Pancreas (tissue), 10 donors: ENCODE measurements around the gene TAOK3. TPM values are rescaled to one million over a fixed set of nuclear protein-coding genes. Genes with fewer than 3 reads are reported as not detected.
"Not testable (repeated sequence)": the region's sequence is repeated elsewhere in the genome, so short reads cannot be mapped to it uniquely, and the experiment has no call there.

Experiments used
- ATAC-seq, 4 donors: fragments of 200-7000 bp; cut with Tn5 transposase; one replicate each; pipeline versions ENCODE4 v1.8.0 to v1.9.1; 2020; ENCODE audit warnings: mild to moderate bottlenecking in 4 of 4, moderate library complexity in 4 of 4
- DNase-seq, 6 donors: peaks; one replicate each; pipeline ENCODE4 v3.0.0-alpha.2; 2020
- FAIRE-seq: peaks from 2 replicates; lab custom pipeline; 2012; peaks lifted over from hg19 to GRCh38; lab: Jason Lieb, UNC
- H3K27ac ChIP-seq, 4 donors: fragments of 200-600 bp; sonication (generic); 1 replicate in 3 of 4; 2 replicates in 1 of 4; pipeline versions ENCODE4 v1.5.0 to v1.8.0; 2020
- H3K27me3 ChIP-seq, 4 donors: fragments of 200-600 bp; one replicate each; pipeline ENCODE4 v1.8.0; 2021
- H3K36me3 ChIP-seq, 3 donors: fragments of 200-600 bp; sonication (generic) in 1 of 3; one replicate each; pipeline versions ENCODE4 v1.5.0 to v1.8.0; 2020 to 2021
- H3K4me1 ChIP-seq, 3 donors: fragments of 200-600 bp; one replicate each; pipeline ENCODE4 v1.8.0; 2021
- H3K4me3 ChIP-seq, 4 donors: fragments of 200-600 bp; sonication (generic) in 2 of 4; one replicate each; pipeline versions ENCODE4 v1.5.0 to v1.8.0; 2020 to 2021
- H3K9me3 ChIP-seq, 4 donors: fragments of 200-600 bp; one replicate each; pipeline ENCODE4 v1.8.0; 2021
- CTCF ChIP-seq, 4 donors: fragments of 200-600 bp; sonication (generic) in 3 of 4; IDR thresholded peaks; one replicate each; pipeline versions ENCODE4 v1.5.0 to v1.8.0; 2021; ENCODE audit warnings: antibody characterized with exemption in 4 of 4
- WGBS, 2 donors: extraction: QIAGEN DNeasy Blood & Tissue Kit; methylation state at CpG; one replicate each; pipeline ENCODE4 v1.1.7; 2013; 5-methylcytosine and 5-hydroxymethylcytosine counted together
- intact Hi-C, 3 donors: fragments of 100-400 bp; cut with DNase I; formaldehyde crosslinking; loops; one replicate each; pipeline versions ENCODE4 v1.11.1 to v1.14.2; 2022
- polyA plus RNA-seq, 2 donors: library from polyadenylated mRNA; stranded (reverse); fragments of 200-250 nt; gene quantifications; one replicate each; pipeline ENCODE4 v1.2.3, GENCODE V29; 2013
- total RNA-seq, 6 donors: library from RNA; stranded (reverse); fragmentation: NEBNext Ultra II Directional in 4 of 6; extraction: Animal tissue kit (Norgen Biotek cat#: 25700) in 4 of 6; gene quantifications; one replicate each; pipeline versions ENCODE4 v1.2.1 to v1.2.4, GENCODE V29; 2021 to 2023
- donor health status: healthy with polysubstance abuse.
- donor health status: DM: no; HTN: no; CAD: no; lungs with moderate emphysema.
- donor health status: DM: no; HTN: no; CAD: no.
- donor health status: control.
- donor health status: control.
- donor health status: Bipolar disorder and iron deficiency.
- donor health status: DM: yes; HTN: yes; CAD: no.
- donor health status: DM: no; HTN: no; CAD: no.
- donor health status: DM: no; HTN: no; CAD: no.
- donor health status: DM: yes; HTN: yes; CAD: no.

The TAOK3 gene
- total and polyA plus RNA-seq, 8 donors = 7.9 to 21.0 (median 11.4) TPM

GRCh38 chr12:118249547-118249946, 123.2 kb downstream of the TAOK3 start:
- no peaks in the 10 kb centered on the region for H3K4me1 ChIP-seq
- DNase-seq (no peak), FAIRE-seq (no peak), ATAC-seq (no peak)
- H3K4me3 ChIP-seq = no peak overlapping the region
- H3K27ac ChIP-seq = no peak overlapping the region
- H3K36me3 ChIP-seq = no peaks in the 10 kb centered on the region
- 86 to 90% methylated on average over 1 of the region's 1 CpG for WGBS, 2 donors
- TF ChIP-seq CTCF (IDR thresholded peaks at IDR 0.05) = no peak
- H3K9me3 ChIP-seq = no peaks in the 10 kb centered on the region
- H3K27me3 ChIP-seq = no peaks in the 10 kb centered on the region
- intact Hi-C loops = no loop called here

GRCh38 chr12:118245886-118246285, 126.8 kb downstream of the TAOK3 start:
- FAIRE-seq, H3K27ac ChIP-seq, H3K4me1 ChIP-seq, H3K36me3 ChIP-seq, ATAC-seq, intact Hi-C loops, H3K9me3 ChIP-seq, H3K4me3 ChIP-seq, H3K27me3 ChIP-seq, DNase-seq: not testable (repeated sequence)
- 97 to 98% methylated on average over 14 to 17 of the region's 26 CpGs for WGBS, 2 donors

- Histone ChIP-seq H3K27me3 (no peaks in the 10 kb centered on the region), H3K36me3 (no peaks in the 10 kb centered on the region), H3K27ac (no peak overlapping the region), H3K4me3 (no peak overlapping the region), H3K4me1 (peaks cover 0 to 3% (median 0%) of the 10 kb centered on the region in 3 donors), H3K9me3 (no peaks in the 10 kb centered on the region)
- no peak for TF ChIP-seq CTCF (IDR thresholded peaks at IDR 0.05)
- DNase-seq = no peak
- no peak for FAIRE-seq
- no peak for ATAC-seq
- 85 to 97% methylated on average over 2 of the region's 2 CpGs for WGBS, 2 donors
- intact Hi-C loops = no loop called here
Measured at GRCh38 chr12:118238888-118239287, 133.8 kb downstream of the TAOK3 start.

GRCh38 chr12:118237908-118238307, 134.8 kb downstream of the TAOK3 start:
- DNase-seq (no peak), FAIRE-seq (no peak), ATAC-seq (peak in 2 of 4 donors; percentile 37 to 41)
- TF ChIP-seq CTCF (IDR thresholded peaks at IDR 0.05) = no peak
- no peaks in the 10 kb centered on the region for H3K36me3 ChIP-seq
- H3K9me3 ChIP-seq = no peaks in the 10 kb centered on the region
- intact Hi-C loops = no loop called here
- no peaks in the 10 kb centered on the region for H3K27me3 ChIP-seq
- H3K27ac ChIP-seq = no peak overlapping the region
- H3K4me3 ChIP-seq = no peak overlapping the region
- H3K4me1 ChIP-seq = peaks cover 0 to 3% (median 0%) of the 10 kb centered on the region in 3 donors
- 93 to 100% methylated on average over 1 of the region's 1 CpG for WGBS, 2 donors

GRCh38 chr12:118237052-118237665, 135.5 kb downstream of the TAOK3 start:
- WGBS, 2 donors = 29 to 31% methylated on average over 1 of the region's 1 CpG
- Histone ChIP-seq H3K4me1 (peaks cover 0 to 3% (median 0%) of the 10 kb centered on the region in 3 donors), H3K36me3 (no peaks in the 10 kb centered on the region), H3K27me3 (no peaks in the 10 kb centered on the region), H3K9me3 (no peaks in the 10 kb centered on the region), H3K4me3 (no peak overlapping the region), H3K27ac (no peak overlapping the region)
- no peak for DNase-seq
- TF ChIP-seq CTCF (IDR thresholded peaks at IDR 0.05) = no peak
- intact Hi-C loops = no loop called here
- no peak for FAIRE-seq
- ATAC-seq = peak in 2 of 4 donors; percentile 23 to 51
